RWPE2 (cell line): ENCODE measurements around the gene CNTNAP4.

Source experiments
- ATAC-seq: fragments of 200-7000 bp; cut with Tn5 transposase; 3 replicates; pipeline ENCODE4 v1.9.1; 2021; ENCODE audit warnings: low read depth
- DNase-seq: peaks from one replicate; pipeline ENCODE4 v3.0.0-alpha.2; 2020; ENCODE audit warnings: low spot score
- H3K27ac ChIP-seq: fragments of 450-650 bp; 2 replicates; pipeline ENCODE4 v1.5.1; 2017; ENCODE audit warnings: mild to moderate bottlenecking; ENCODE audit not compliant: poor library complexity, severe bottlenecking
- H3K27me3 ChIP-seq: fragments of 250-450 bp; sonication (Bioruptor Pico); 2 replicates; pipeline ENCODE4 v1.5.1; 2021; ENCODE audit warnings: mild to moderate bottlenecking, moderate library complexity; ENCODE audit not compliant: insufficient read depth, poor library complexity, severe bottlenecking
- H3K36me3 ChIP-seq: fragments of 250-450 bp; sonication (Bioruptor Pico); 2 replicates; pipeline ENCODE4 v1.5.1; 2020; ENCODE audit warnings: low read depth, mild to moderate bottlenecking, moderate library complexity
- H3K4me1 ChIP-seq: fragments of 250-450 bp; sonication (Bioruptor Pico); 2 replicates; pipeline ENCODE4 v1.5.1; 2021; ENCODE audit warnings: mild to moderate bottlenecking, moderate library complexity; ENCODE audit not compliant: insufficient read depth, poor library complexity, severe bottlenecking
- H3K4me3 ChIP-seq: fragments of 250-450 bp; sonication (Bioruptor Pico); 2 replicates; pipeline ENCODE4 v1.5.1; 2021; ENCODE audit warnings: mild to moderate bottlenecking, moderate library complexity; ENCODE audit not compliant: severe bottlenecking
- H3K9me3 ChIP-seq: fragments of 250-450 bp; sonication (Bioruptor Pico); 2 replicates; pipeline ENCODE4 v1.5.1; 2021; ENCODE audit warnings: mild to moderate bottlenecking, moderate library complexity; ENCODE audit not compliant: severe bottlenecking
- CTCF ChIP-seq: fragments of 450-650 bp; IDR thresholded peaks from one replicate; pipeline ENCODE4 v1.5.1; 2017; ENCODE audit warnings: mild to moderate bottlenecking, moderate library complexity; ENCODE audit not compliant: poor library complexity, severe bottlenecking

Gene CNTNAP4

GRCh38 chr16:76268824-76269223, 8.4 kb upstream of the CNTNAP4 start:
- Histone ChIP-seq H3K4me3 (no peak overlapping the region), H3K27me3 (no peaks in the 10 kb centered on the region), H3K9me3 (peaks cover 1% of the 10 kb centered on the region), H3K36me3 (no peaks in the 10 kb centered on the region), H3K4me1 (no peaks in the 10 kb centered on the region), H3K27ac (no peak overlapping the region)
- DNase-seq (no peak), ATAC-seq (no peak)
- TF ChIP-seq CTCF, result no peak

GRCh38 chr16:76277460-76278030, 344 bp downstream of the CNTNAP4 start:
- ATAC-seq (no peak), DNase-seq (no peak)
- H3K36me3 ChIP-seq, result no peaks in the 10 kb centered on the region
- no peaks in the 10 kb centered on the region for H3K9me3 ChIP-seq
- no peaks in the 10 kb centered on the region for H3K4me1 ChIP-seq
- H3K4me3 ChIP-seq, result no peak overlapping the region
- no peak overlapping the region for H3K27ac ChIP-seq
- no peak for TF ChIP-seq CTCF
- peaks cover 25% of the 10 kb centered on the region for H3K27me3 ChIP-seq

GRCh38 chr16:76278086-76278485, 885 bp downstream of the CNTNAP4 start:
- Histone ChIP-seq H3K4me1 (no peaks in the 10 kb centered on the region), H3K4me3 (no peak overlapping the region), H3K27ac (no peak overlapping the region), H3K36me3 (no peaks in the 10 kb centered on the region), H3K9me3 (no peaks in the 10 kb centered on the region), H3K27me3 (peaks cover 25% of the 10 kb centered on the region)
- TF ChIP-seq CTCF, result no peak
- no peak for DNase-seq
- no peak for ATAC-seq

GRCh38 chr16:76278980-76279379, 1.8 kb downstream of the CNTNAP4 start:
- no peaks in the 10 kb centered on the region for H3K36me3 ChIP-seq
- DNase-seq, result no peak
- no peaks in the 10 kb centered on the region for H3K4me1 ChIP-seq
- H3K27ac ChIP-seq, result no peak overlapping the region
- no peaks in the 10 kb centered on the region for H3K9me3 ChIP-seq
- no peak overlapping the region for H3K4me3 ChIP-seq
- ATAC-seq, result peak; percentile 66; the same call in 1 of the 3 replicates
- peak; percentile 44 for TF ChIP-seq CTCF
- H3K27me3 ChIP-seq, result peaks cover 25% of the 10 kb centered on the region

- TF ChIP-seq CTCF, result no peak
- no peak for DNase-seq
These were observed 3.4 kb downstream of the CNTNAP4 start for GRCh38 chr16:76280421-76281215.

More at GRCh38 chr16:76280421-76281215, 3.4 kb downstream of the CNTNAP4 start:
- H3K4me3 ChIP-seq, result no peak overlapping the region
- H3K4me1 ChIP-seq, result no peaks in the 10 kb centered on the region
- no peak overlapping the region for H3K27ac ChIP-seq
- no peaks in the 10 kb centered on the region for H3K9me3 ChIP-seq
- peaks cover 25% of the 10 kb centered on the region for H3K27me3 ChIP-seq
- H3K36me3 ChIP-seq, result no peaks in the 10 kb centered on the region
- no peak for ATAC-seq
